Tibial artery (tissue), 4 donors: Measurements from ENCODE around the gene IQCM.

ENCODE experiments used
- DNase-seq, 2 donors: peaks; one replicate each; pipeline ENCODE4 v3.0.0-alpha.2; 2019
- H3K27ac ChIP-seq, 2 donors: fragments of 200-600 bp; sonication (generic) in 1 of 2; 1 replicate in 1 of 2; 2 replicates in 1 of 2; pipeline ENCODE4 v1.5.1; 2018 to 2019; ENCODE audit warnings: mild to moderate bottlenecking in 1 of 2
- H3K27me3 ChIP-seq, 2 donors: fragments of 200-600 bp; sonication (generic) in 1 of 2; one replicate each; pipeline versions ENCODE4 v1.5.1 to v1.6.0; 2016 to 2019
- H3K36me3 ChIP-seq, 3 donors: fragments of 200-600 bp; sonication (generic) in 2 of 3; one replicate each; pipeline ENCODE4 v1.5.1; 2016 to 2019; ENCODE audit warnings: mild to moderate bottlenecking in 2 of 3
- H3K4me1 ChIP-seq, 4 donors: fragments of 200-600 bp; sonication (generic) in 2 of 4; 1 replicate in 3 of 4; 2 replicates in 1 of 4; pipeline ENCODE4 v1.5.1; 2016 to 2019
- H3K4me3 ChIP-seq, 2 donors: fragments of 200-600 bp; sonication (generic) in 1 of 2; 1 replicate in 1 of 2; 2 replicates in 1 of 2; pipeline ENCODE4 v1.5.1; 2018 to 2019; ENCODE audit warnings: mild to moderate bottlenecking in 2 of 2
- H3K9me3 ChIP-seq, 3 donors: fragments of 200-600 bp; sonication (generic) in 1 of 3; one replicate each; pipeline ENCODE4 v1.5.1; 2016 to 2019
- CTCF ChIP-seq, 2 experiments: fragments of 200-600 bp in 1 of 2; fragments of 450-650 bp in 1 of 2; IDR thresholded peaks; one replicate each; pipeline ENCODE4 v1.5.1; 2017 to 2019; ENCODE audit warnings: antibody characterized with exemption in 2 of 2, mild to moderate bottlenecking in 1 of 2, moderate library complexity in 1 of 2
- intact Hi-C: fragments of 100-400 bp; cut with DNase I; formaldehyde crosslinking; loops from one replicate; pipeline ENCODE4 v1.15.0; 2023; ENCODE audit warnings: low total_unique reads

Gene IQCM

GRCh38 chr4:149799546-149799945, 16.1 kb downstream of the IQCM start:
- H3K36me3 ChIP-seq, result no peaks in the 10 kb centered on the region
- no peaks in the 10 kb centered on the region for H3K27me3 ChIP-seq
- H3K27ac ChIP-seq, result no peak overlapping the region
- no peaks in the 10 kb centered on the region for H3K9me3 ChIP-seq
- no peak for DNase-seq
- intact Hi-C loops, result no loop called here
- no peak for TF ChIP-seq CTCF (IDR thresholded peaks at IDR 0.05)
- H3K4me1 ChIP-seq, result no peaks in the 10 kb centered on the region
- no peak overlapping the region for H3K4me3 ChIP-seq

GRCh38 chr4:149796381-149796780, 19.3 kb downstream of the IQCM start:
- no peaks in the 10 kb centered on the region for H3K36me3 ChIP-seq
- TF ChIP-seq CTCF (IDR thresholded peaks at IDR 0.05), result no peak
- intact Hi-C loops, result no loop called here
- H3K4me1 ChIP-seq, result no peaks in the 10 kb centered on the region
- H3K27ac ChIP-seq, result no peak overlapping the region
- no peak for DNase-seq
- no peaks in the 10 kb centered on the region for H3K9me3 ChIP-seq
- H3K27me3 ChIP-seq, result no peaks in the 10 kb centered on the region
- H3K4me3 ChIP-seq, result no peak overlapping the region

- intact Hi-C loops, result no loop called here
- no peak for DNase-seq
- no peaks in the 10 kb centered on the region for H3K4me1 ChIP-seq
- H3K27ac ChIP-seq, result no peak overlapping the region
- no peak for TF ChIP-seq CTCF (IDR thresholded peaks at IDR 0.05)
- H3K27me3 ChIP-seq, result no peaks in the 10 kb centered on the region
- H3K36me3 ChIP-seq, result no peaks in the 10 kb centered on the region
- H3K4me3 ChIP-seq, result no peak overlapping the region
- H3K9me3 ChIP-seq, result no peaks in the 10 kb centered on the region
Observed at GRCh38 chr4:149795256-149795655, 20.4 kb downstream of the IQCM start.

GRCh38 chr4:149794352-149794751, 21.3 kb downstream of the IQCM start:
- no peaks in the 10 kb centered on the region for H3K36me3 ChIP-seq
- H3K27ac ChIP-seq, result no peak overlapping the region
- no peak for TF ChIP-seq CTCF (IDR thresholded peaks at IDR 0.05)
- H3K4me1 ChIP-seq, result no peaks in the 10 kb centered on the region
- H3K4me3 ChIP-seq, result no peak overlapping the region
- DNase-seq, result no peak
- no peaks in the 10 kb centered on the region for H3K9me3 ChIP-seq
- no peaks in the 10 kb centered on the region for H3K27me3 ChIP-seq
- intact Hi-C loops, result no loop called here

GRCh38 chr4:149793459-149793858, 22.2 kb downstream of the IQCM start:
- no peak overlapping the region for H3K27ac ChIP-seq
- no peak overlapping the region for H3K4me3 ChIP-seq
- no peak for DNase-seq
- H3K4me1 ChIP-seq, result no peaks in the 10 kb centered on the region
- no peaks in the 10 kb centered on the region for H3K27me3 ChIP-seq
- H3K36me3 ChIP-seq, result no peaks in the 10 kb centered on the region
- no peaks in the 10 kb centered on the region for H3K9me3 ChIP-seq
- intact Hi-C loops, result no loop called here
- TF ChIP-seq CTCF (IDR thresholded peaks at IDR 0.05), result no peak

GRCh38 chr4:149791851-149792250, 23.8 kb downstream of the IQCM start:
- H3K27ac ChIP-seq, result no peak overlapping the region
- H3K9me3 ChIP-seq, result no peaks in the 10 kb centered on the region
- no peak overlapping the region for H3K4me3 ChIP-seq
- H3K4me1 ChIP-seq, result no peaks in the 10 kb centered on the region
- H3K36me3 ChIP-seq, result no peaks in the 10 kb centered on the region
- no peak for DNase-seq
- intact Hi-C loops, result no loop called here
- TF ChIP-seq CTCF (IDR thresholded peaks at IDR 0.05), result no peak
- H3K27me3 ChIP-seq, result no peaks in the 10 kb centered on the region
